Urothelium cell line (cell line): ENCODE data around the gene LRP2BP.
A peak's percentile ranks its signal among the peaks of the same experiment; 100 is the strongest.
"Not testable (repeated sequence)": the region's sequence is repeated elsewhere in the genome, so short reads cannot be mapped to it uniquely, and the experiment has no call there.

Experiments
- DNase-seq: peaks from one replicate; pipeline ENCODE4 v3.0.0; 2011; ENCODE audit warnings: low spot score, mixed read lengths
- FAIRE-seq: peaks from 2 replicates; lab custom pipeline; 2011; peaks lifted over from hg19 to GRCh38; lab: Jason Lieb, UNC

The LRP2BP gene

DNA sequence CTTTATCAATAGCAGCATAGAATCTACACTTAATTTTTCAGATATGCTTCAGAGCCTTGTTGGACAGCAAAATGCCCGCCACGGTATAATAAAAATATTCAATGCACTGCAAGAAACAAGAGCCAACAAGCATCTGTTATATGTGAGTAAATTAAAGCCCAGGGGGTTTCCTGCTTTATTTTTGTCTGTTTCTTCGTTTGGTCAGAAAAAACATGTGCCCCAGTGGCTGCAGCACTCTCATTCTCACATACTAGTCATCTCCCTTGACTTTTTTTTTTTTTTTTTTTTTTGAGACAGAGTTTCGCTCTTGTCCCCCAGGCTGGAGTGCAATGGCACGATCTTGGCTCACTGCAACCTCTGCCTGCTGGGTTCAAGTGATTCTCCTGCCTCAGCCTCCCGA is 33.2 kb downstream of the LRP2BP start:
- DNase-seq, FAIRE-seq: not testable (repeated sequence)

DNA sequence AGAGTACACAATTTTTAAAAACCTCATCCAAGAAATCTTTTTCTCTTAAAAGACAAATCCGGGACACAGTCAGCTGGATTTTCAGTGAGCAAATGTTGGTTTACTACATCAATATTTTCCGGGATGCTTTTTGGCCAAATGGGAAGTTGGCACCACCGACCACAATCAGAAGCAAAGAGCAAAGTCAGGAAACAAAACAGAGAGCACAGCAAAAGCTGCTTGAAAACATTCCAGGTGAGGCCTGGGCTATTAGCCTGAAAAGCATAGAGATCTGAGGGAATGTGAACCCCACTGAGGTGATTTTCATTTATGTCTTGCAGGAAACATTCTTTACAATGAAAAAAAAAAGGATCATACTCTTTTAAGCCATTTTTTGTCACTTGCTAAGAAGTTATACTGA is 33.9 kb downstream of the LRP2BP start:
- FAIRE-seq (no peak), DNase-seq (no peak)

DNA sequence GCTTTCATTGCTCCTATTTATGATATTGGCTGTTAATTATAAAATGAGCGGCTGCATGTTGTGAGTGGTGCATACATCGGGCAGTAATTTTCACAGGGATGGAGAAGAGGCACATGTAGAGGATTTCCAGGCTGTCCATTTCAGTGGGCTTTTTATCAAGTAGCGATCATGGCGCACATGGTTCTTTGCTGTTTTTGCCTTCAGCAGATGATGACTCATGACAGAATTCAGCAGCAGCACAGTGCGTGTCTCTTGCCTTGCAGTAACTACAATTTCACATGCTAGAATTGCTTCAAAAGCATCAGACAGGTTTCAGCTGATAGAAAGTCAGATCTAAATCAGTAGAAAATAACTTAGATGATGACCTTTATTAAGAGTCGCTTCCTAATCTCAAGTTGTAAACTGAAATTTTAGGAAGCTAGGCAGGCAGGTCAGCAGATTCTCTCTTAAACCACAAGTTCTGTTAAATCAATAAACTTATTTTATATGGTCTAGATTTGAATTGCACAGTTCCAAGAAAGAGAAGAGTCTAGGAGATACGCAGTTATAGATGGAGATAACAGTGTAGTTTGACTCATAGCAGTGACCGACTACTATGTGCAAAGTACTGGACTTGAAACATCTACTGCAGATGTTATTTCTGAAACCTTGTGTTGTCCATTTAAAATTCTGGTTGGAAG is 35.8 kb downstream of the LRP2BP start:
- no peak for DNase-seq
- FAIRE-seq = no peak

DNA sequence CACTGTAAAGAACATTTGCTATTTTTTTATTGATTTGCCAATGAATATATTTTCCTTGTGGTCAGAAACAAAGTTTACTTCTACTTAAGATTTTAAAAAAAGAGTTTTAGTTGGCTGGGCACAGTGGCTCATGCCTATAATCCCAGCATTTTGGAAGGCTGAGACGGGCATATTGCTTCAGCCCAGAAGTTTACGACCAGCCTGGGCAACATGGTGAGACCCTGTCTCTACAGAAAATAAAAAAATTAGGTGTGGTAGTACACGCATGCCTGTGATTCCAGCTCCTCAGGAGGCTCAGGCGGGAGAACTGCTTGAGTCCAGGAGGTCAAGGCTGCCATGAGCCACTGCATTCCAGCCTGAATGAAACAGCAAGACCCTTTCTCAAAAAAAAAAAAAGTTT is 36.8 kb downstream of the LRP2BP start:
- DNase-seq (no peak), FAIRE-seq (no peak)

DNA sequence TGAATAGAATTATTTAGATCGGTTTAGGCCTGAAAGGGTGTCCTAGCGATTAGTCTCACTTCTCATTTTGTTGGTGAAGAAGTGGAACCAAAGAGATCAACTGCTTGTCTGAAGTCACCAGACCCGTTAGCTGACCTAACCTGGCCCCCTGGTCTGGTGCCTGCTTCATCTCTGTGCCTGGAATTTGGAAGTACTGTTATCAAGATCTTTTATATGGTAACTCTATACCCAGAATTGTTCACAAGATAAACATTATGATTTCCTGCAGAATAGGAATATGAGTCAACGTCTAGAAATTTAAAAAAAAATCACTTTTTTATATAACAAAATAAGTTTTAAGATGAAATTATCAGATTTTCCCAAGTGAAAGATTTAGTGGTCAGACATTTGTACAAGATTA is 37.2 kb downstream of the LRP2BP start:
- no peak for FAIRE-seq
- DNase-seq = peak; percentile 28

DNA sequence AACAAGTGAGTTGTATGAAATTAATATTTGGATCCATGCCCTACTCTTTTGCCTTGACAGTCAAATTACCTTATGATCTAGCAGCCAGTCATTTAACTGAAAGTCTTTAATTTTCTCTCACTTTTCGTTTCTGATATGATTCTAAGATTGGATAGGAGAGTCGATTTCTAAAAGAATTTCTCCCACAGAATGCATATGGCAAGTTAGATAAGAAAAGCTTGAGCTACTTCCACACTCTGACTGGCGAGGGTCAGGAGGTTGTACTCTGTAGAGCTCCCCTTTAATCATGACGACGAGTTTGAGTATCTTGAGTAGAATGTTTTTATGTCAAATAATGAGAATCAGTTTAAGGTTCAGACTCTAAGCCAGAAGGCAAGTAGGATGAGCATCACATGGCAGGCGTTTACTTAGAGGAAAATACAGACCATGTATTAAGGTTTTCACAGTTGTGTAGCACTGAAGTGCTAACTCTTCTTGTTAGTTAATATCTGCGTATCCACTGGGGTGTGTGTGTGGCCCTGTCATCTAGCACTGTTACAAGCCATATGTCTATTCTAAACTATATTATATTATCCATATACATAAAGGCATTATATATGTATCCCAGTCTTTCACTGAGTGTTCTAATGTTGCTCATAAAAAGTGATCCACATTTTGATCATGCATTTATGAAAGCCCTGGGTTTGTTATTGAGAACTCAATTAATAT is 37.8 kb downstream of the LRP2BP start:
- no peak for FAIRE-seq
- DNase-seq = no peak

DNA sequence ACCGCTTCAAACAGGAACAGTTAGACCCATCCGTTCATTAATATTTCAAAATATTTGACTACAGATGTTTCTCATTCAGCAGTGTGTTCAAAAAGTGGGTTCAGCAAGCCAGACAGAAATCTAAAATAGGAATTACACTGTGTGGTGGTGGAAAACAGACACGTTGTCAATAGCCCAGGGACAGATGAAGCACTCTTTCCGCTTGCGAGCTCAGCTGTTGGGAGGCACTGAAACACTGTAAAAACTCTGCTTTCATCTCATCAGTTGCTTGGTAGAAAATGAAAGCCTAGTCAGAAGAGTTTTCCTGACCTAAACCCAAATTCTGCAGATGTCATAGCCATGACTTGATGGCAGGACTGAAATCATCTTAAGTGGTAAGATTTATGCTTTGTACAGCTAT is 38.5 kb downstream of the LRP2BP start:
- FAIRE-seq = no peak
- no peak for DNase-seq

DNA sequence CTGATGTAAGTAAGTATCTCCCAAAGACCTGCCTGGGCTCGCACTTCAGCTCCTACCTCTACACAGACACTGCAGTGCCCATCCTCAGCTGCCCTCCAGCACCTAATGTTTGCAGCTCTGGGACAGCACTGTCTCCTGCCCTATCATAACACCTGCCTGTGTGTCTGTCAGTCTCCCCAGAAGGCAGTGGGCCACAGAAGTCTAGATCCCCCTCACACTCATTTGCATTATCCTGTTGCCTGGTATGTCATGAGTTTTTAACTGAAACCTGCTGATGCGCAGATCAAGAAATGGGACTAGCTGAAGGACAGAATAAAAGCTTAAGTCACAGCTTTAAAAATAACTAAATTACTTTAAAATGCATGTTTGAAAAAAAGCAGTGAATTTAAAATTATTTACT is 43.0 kb downstream of the LRP2BP start:
- DNase-seq (no peak), FAIRE-seq (no peak)

DNA sequence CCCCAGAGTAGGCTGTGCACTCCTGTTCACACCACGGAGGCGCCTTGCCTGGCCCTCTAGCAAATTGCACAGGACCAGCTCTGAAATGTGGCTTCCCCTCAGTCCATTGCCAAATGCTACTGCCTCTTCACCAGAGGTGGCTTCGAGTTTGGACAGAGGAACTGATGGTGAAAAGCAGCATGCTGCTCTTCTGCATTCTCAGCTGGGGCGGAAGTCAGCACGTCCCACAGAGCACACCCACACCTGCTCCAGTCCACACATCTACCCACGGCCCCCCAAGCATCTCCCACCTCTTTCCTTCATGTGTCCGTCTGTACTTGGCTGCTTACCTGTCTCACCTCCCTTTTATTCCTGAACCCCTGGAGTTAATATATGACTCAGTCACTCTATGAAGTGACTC is 43.5 kb downstream of the LRP2BP start:
- DNase-seq (no peak), FAIRE-seq (no peak)

DNA sequence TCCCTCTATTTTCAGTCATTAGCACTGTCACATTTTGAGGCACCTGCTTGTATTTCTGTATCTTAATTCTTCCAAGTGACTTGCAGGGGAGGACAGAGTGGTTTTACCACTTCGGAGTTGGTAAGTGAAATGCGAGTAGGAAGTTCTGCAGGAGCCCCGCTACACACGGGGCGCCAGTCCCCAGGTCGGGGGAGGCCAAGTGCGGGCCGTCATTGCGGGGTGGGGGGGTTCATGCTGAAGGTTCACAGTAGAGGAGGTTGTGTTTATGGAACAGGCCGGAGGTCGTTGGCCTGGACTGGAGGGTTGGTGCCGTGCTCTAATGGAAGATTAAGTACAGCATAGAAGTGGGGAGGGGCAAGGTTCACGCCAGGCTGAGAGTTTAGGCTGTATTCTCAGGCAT is 44.0 kb downstream of the LRP2BP start:
- no peak for FAIRE-seq
- no peak for DNase-seq

DNA sequence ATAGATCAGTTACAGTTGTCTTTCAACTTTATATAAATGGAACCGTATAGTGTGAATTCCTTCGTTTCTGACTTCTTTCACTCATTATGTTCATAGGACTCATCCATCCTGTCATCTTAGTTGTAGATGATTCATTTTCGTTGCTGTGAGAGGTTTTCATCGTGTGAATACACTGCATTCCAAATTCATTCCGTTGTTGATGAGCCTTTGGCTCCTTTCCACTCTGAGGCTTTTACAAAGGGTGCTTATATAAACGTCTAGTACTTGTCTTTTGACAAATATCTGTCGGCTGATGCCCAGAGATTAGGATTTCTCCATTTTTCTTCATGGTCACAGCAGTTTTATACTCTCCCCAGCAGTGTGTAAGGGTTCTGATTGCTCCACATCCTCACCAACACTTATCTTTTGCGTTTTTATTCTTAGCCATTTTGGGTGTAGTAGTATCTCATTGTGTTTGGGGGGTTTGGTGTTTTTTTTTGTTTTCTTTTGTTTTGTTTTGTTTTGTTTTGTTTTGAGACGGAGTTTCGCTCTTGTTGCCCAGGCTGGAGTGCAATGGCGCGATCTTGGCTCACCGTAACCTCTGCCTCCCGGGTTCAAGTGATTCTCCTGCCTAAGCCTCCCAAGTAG is 48.6 kb downstream of the LRP2BP start:
- peak; percentile 17 for DNase-seq
- FAIRE-seq = no peak

DNA sequence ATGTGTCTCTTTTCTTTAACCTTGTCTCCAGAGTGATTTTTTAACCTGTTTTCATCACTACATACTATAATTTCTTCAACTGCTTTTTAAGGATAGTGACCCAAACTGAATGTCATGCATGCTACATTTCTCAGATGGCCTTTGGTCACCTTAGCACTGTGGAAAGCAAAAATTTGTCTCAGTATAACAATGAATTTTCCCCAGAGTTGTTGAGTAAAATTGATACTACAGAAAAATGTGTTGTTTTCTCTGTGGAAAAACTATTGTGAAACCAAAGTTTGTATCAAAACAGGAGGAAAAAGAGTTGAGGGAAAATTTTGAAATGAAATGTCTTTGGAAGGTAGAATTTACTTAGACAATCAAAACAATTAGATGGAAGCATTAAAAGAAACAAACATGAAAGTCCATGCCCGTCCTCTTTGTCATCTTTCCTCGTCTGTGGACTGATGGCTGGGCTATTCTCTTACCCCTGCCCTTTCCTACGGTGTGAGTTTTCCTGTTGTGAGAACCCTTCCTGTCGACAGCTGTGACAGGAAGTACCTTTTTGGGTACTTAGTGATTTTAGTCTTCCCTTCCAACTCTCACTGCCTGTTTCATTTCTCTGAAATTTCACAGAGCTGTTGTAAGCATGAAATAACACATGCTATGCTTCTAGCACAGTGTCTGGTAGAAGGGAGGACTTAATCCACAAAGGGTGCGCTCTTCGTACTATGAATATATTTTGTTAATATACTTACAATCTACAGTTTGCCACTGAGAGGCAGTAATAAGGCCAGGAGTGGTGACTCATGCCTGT is 50.8 kb downstream of the LRP2BP start:
- DNase-seq = no peak
- FAIRE-seq = no peak

DNA sequence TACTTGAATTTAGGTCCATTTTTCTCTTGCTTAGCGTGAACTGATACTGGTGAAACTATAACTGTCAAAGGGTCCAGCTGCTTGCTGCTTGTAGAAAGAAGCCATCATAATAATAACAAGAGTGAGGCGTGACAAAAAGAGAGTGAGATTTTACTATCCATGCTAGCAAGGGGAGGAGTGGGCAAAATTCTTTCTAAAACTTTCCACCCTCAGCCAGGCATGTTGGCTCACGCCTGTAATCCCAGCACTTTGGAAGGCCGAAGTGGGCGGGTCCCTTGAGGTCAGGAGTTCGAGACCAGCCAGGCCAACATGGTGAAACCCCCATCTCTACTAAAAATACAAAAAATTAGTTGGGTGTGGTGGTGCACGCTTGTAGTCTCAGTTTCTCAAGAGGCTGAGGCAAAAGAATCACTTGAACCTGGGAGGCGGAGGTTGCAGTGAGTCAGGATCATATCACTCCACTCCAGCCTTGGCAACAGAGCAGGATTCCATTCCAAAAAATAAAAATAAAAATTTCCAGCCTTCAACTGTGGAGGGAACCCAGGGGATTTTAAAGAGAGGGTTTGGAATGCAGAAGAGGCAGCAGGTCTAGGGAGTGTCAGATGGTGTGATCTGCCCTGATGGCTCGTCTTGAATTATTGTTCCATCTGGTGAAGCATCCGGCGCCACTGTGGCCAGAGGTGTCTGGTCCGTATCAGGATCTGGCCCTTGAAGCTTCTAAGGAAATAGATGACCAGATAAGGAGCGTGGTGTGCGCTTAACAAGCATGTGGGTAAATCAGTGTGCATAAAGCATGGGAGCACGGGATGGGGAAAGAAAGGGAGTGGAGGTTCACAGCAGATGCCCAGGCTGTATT is 51.8 kb downstream of the LRP2BP start:
- DNase-seq (no peak), FAIRE-seq (no peak)

DNA sequence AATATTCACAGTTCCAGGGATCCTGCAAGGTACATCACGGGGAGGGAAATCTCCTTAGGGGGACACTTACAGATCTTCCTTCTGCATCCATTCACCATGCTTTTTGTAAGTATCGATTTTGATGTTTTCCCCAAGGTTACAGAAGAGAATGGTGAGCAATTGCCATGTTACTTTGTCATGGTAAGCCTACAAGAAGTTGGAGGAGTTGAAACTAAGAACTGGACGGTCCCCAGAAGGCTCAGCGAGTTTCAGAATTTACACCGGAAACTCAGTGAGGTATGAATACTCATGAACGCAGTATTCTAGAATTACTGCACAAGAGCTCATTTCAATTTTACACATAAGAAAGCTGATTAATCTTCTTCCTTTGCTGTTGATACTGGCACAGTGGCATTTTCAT is 53.9 kb downstream of the LRP2BP start:
- DNase-seq = no peak
- no peak for FAIRE-seq

DNA sequence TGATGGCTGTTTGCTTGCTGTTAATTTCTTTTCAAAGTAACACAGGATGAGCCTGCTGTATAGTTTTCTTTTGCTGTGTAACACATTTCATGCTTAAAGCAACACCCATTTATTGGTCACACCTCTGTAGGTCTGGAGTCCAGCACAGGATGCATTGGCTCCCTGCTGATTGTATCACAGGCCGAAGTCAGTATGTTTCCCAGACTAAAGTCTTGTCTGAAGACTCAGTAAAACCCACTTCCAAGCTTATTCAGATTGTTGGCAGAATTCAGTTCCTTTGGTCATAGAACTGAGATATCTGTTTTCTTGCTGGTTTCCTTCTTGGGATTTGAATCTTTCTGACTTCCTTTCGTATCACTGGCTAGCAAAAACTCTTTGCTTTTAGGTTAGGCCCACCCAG is 54.3 kb downstream of the LRP2BP start:
- FAIRE-seq (no peak), DNase-seq (no peak)

DNA sequence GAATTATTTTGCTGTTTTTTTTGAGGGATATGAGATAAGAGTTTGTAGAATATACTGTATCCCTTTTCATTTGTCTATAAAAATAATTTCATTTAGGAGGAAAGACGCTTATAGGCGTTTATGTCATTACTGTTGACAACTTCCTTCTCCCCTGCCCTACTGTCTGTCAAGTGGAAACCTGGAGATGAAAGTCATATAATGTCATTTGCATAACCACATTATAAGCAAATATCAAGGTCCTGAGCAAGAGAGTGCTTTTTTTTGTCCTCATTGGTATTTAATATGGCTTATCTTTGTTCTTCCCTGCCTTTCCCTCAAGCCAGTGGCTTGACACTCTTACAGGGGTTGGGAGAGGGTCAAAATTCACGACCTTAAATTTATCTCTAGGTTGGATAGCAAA is 55.8 kb downstream of the LRP2BP start:
- DNase-seq = no peak
- FAIRE-seq = no peak

DNA sequence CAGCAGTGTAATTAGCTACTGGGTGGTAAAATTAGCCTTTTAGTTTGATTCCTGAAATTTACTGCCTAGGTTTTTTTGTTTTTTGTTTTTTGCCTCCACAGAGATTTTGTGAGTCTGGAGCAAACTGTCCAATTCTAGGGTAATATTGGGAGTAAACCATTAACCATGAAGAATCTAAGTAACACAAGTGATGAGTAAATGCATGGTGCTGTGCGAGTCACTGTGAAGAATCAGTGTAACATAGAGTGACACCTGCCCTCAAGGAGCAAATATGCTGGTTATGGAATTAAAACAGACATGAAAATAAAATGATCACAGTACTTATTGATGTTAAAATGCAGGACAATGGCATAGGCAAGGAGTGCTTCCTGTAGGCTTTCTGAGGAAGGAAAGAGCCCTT is 60.1 kb downstream of the LRP2BP start:
- DNase-seq (no peak), FAIRE-seq (no peak)

DNA sequence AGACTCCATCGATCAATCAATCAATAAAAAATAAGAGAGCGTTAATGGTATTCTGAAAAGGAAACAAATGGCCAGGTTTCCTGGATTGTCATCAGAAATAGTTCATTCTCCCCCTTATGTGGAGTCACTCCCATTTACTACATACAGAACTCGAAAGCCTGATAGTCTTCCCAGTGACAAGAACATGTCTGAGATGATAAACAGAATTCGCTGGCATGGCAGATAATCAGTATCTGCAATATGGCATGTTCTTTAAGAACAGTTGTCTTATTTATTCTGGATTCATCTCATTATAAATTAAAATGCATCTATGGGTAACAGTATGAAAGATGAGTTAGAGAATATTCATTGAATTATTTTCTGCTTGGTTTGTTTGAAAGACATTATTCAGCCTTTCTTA is 61.4 kb downstream of the LRP2BP start:
- DNase-seq = no peak
- FAIRE-seq = no peak

DNA sequence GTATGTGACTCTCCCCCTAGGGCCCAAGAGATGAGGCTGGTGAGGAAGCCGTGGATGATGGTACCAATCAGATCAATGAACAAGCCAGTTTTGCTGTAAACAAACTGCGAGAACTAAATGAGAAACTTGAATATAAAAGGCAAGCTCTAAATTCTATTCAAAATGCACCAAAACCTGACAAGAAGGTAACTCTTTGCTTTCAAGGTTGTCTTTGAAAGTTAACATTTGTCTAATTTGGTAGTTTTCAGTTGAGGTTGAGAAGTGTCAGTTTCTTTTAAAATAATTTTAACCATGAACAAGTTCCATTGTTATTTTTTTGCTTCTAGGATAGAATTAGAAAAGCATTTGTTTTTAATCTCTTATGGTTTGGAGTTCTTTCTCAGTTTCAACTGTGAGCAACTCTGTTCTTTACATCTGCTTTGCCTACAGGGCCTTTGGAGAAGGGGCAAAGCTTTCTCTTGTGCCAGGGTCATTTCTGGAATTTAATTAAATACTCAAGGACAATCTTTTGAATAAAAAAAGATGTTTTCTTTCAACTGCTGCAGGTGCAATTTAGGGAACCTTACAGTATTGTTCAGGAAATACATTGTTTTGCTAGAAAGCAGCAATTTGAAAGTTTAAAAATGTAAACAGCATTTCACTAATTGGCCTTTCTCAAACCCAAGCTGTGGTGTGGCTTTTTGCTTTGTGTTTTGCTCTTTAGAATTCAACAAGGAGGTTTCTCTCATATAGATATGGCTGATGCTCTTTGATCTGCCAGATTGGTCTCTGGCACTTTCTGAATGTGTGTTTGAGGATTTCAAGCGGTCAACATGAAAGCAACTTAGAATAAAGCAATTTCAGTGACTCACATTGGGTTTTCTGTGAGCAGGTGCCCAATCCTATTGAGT is 62.9 kb downstream of the LRP2BP start:
- DNase-seq (no peak), FAIRE-seq (no peak)
